ENCODE measurements around the gene ST7.

DNA sequence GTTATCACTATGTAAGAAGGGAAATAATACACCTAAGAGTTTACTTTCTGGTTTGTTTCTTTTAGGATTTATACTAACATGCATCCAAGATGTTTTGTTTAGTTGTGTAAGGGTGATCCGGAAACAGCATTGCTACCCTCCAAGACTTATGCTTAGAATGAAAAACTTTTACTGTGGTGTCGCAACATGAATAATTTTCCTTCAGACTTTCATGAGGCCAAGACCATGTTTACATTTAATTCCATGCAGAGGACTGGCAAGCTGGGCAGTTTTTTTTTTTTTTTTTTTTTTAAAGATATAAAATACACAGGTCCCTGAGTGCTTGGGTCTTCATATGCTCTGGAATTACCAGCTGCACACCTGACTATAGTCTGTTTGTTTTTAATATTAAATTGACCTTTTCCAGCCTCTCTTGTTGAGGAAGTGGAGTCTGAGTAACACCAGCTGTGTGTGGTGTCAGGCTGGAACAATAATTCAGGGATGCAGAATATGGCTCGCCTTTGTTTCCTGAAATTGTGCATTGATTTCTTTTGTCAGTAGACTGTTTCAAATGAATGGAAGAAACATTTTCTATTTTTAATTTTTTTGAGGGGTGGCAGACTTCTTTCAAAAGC is 81.7 kb downstream of the ST7 start:
- TF ChIP-seq, protein P1, sequence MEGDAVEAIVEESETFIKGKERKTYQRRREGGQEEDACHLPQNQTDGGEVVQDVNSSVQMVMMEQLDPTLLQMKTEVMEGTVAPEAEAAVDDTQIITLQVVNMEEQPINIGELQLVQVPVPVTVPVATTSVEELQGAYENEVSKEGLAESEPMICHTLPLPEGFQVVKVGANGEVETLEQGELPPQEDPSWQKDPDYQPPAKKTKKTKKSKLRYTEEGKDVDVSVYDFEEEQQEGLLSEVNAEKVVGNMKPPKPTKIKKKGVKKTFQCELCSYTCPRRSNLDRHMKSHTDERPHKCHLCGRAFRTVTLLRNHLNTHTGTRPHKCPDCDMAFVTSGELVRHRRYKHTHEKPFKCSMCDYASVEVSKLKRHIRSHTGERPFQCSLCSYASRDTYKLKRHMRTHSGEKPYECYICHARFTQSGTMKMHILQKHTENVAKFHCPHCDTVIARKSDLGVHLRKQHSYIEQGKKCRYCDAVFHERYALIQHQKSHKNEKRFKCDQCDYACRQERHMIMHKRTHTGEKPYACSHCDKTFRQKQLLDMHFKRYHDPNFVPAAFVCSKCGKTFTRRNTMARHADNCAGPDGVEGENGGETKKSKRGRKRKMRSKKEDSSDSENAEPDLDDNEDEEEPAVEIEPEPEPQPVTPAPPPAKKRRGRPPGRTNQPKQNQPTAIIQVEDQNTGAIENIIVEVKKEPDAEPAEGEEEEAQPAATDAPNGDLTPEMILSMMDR (IDR thresholded peaks at IDR 0.05) = no peak
- no peak for TF ChIP-seq POLR2A (IDR thresholded peaks at IDR 0.05)
